Measurements from ENCODE around the gene BCR.

Gene BCR

DNA sequence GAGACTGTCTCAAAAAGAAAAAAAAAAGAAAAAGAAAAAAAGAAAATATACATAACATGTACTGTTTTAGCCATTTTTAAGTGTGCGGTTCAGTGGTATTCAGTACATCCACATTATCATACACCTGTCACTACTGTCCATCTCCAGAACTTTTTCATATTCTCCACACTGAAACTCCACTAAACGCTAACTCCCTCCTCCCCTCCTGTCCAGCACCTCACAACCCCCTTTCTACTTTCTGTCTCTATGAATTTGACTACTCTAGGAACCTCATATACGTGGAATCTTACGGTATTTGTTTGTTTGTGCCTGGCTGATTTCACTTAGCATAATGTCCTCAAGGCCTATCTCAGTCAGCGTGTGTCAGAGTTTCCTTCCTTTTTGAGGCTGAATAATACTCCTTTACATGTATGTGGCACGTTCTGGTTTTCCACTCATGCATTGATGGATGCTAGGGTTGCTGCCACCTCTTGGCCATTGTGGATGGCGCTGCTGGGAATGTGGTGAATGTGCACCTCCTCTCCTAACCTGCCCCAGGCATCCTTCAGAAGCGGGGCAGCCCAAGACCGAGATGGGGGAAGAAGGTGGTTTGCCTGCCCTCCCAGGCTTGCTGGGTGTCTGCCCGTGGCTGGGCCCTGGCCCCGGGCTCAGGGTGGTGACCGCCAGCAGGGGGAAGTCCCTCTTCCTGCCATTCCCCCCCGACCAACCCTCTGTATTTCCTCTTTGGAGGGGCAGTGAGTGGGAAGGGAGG lies 60.5 kb downstream of the BCR start:
- H3K4me3 ChIP-seq (ENCODE audit: low read depth, low read length): no peak overlapping the region
- H3K4me1 ChIP-seq (ENCODE audit: control insufficient read depth, insufficient read depth, low read length): peaks cover 48% of the 10 kb centered on the region
- H3K9me3 ChIP-seq (ENCODE audit: control insufficient read depth, insufficient read depth, low read length): no peaks in the 10 kb centered on the region
- no peaks in the 10 kb centered on the region for H3K27me3 ChIP-seq (ENCODE audit: control insufficient read depth, insufficient read depth, low read length)
- peaks cover 7% of the 10 kb centered on the region for H3K36me3 ChIP-seq (ENCODE audit: control insufficient read depth, insufficient read depth, low read length)
- H3K9ac ChIP-seq (ENCODE audit: low read depth, low read length): no peak overlapping the region

DNA sequence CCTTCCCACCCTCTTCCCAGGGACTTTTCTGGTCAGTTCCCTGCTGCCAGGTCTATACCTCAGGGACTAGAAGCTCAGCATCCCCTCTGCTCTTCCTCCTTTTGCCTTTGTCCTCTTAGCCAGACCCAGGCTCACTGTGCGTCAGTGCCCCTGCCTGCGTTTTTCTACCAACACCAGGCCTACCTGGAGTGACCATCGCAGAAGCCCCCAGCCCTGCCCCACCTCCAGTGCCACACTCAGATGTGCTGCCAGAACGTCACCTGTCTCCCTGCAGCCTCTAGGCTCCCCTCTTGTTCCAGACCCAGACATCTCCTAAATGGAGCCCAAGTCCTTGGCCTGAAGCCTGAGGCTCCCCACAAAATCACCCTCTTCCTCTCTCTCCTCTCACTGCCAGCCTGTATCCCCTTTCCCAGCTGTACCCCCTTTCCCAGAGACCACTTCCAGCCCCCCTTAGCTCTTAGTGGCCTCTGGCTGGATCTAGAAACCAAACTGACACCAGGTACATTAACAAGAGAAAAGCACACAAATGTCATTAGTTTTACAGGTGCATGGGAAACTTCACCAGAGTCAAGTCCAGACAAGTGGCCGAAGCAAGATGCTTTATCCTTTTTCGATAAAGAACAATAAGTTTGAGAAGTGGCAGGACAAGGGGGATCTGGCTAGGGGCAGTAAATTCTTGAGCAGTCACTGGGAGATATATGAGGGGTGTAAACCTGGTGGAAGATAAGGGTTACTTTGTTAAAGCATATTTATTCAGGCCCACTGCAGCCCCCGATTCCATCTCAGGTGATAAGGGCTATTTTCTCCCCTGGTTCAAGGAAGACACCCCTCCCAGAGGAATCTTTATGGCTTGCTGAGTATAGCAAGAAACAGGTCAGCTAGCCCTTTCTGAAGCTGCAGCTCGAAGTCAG lies 61.5 kb downstream of the BCR start:
- Histone ChIP-seq H3K9me3 (ENCODE audit: control insufficient read depth, insufficient read depth, low read length) (no peaks in the 10 kb centered on the region), H3K9ac (ENCODE audit: low read depth, low read length) (peak overlapping the region; percentile 62), H3K27me3 (ENCODE audit: control insufficient read depth, insufficient read depth, low read length) (no peaks in the 10 kb centered on the region), H3K4me1 (ENCODE audit: control insufficient read depth, insufficient read depth, low read length) (peaks cover 42% of the 10 kb centered on the region), H3K4me3 (ENCODE audit: low read depth, low read length) (peak overlapping the region; percentile 12), H3K36me3 (ENCODE audit: control insufficient read depth, insufficient read depth, low read length) (peaks cover 7% of the 10 kb centered on the region)

- peaks cover 7% of the 10 kb centered on the region for H3K36me3 ChIP-seq (ENCODE audit: control insufficient read depth, insufficient read depth, low read length)
- no peaks in the 10 kb centered on the region for H3K9me3 ChIP-seq (ENCODE audit: control insufficient read depth, insufficient read depth, low read length)
- peaks cover 39% of the 10 kb centered on the region for H3K4me1 ChIP-seq (ENCODE audit: control insufficient read depth, insufficient read depth, low read length)
- peak overlapping the region; percentile 46 for H3K4me3 ChIP-seq (ENCODE audit: low read depth, low read length)
- H3K9ac ChIP-seq (ENCODE audit: low read depth, low read length): peak overlapping the region; percentile 47
- H3K27me3 ChIP-seq (ENCODE audit: control insufficient read depth, insufficient read depth, low read length): no peaks in the 10 kb centered on the region
These were observed 62.2 kb downstream of the BCR start for GRCh38 chr22:23242473-23243001.

GRCh38 chr22:23243006-23243573 lies 62.8 kb downstream of the BCR start:
- H3K36me3 ChIP-seq (ENCODE audit: control insufficient read depth, insufficient read depth, low read length): peaks cover 11% of the 10 kb centered on the region
- H3K27me3 ChIP-seq (ENCODE audit: control insufficient read depth, insufficient read depth, low read length): no peaks in the 10 kb centered on the region
- peaks cover 37% of the 10 kb centered on the region for H3K4me1 ChIP-seq (ENCODE audit: control insufficient read depth, insufficient read depth, low read length)
- peak overlapping the region; percentile 47 for H3K9ac ChIP-seq (ENCODE audit: low read depth, low read length)
- peak overlapping the region; percentile 46 for H3K4me3 ChIP-seq (ENCODE audit: low read depth, low read length)
- H3K9me3 ChIP-seq (ENCODE audit: control insufficient read depth, insufficient read depth, low read length): no peaks in the 10 kb centered on the region

GRCh38 chr22:23243859-23244689 lies 63.8 kb downstream of the BCR start:
- H3K4me3 ChIP-seq (ENCODE audit: low read depth, low read length): no peak overlapping the region
- no peaks in the 10 kb centered on the region for H3K27me3 ChIP-seq (ENCODE audit: control insufficient read depth, insufficient read depth, low read length)
- H3K4me1 ChIP-seq (ENCODE audit: control insufficient read depth, insufficient read depth, low read length): peaks cover 40% of the 10 kb centered on the region
- H3K9me3 ChIP-seq (ENCODE audit: control insufficient read depth, insufficient read depth, low read length): no peaks in the 10 kb centered on the region
- no peak overlapping the region for H3K9ac ChIP-seq (ENCODE audit: low read depth, low read length)
- peaks cover 10% of the 10 kb centered on the region for H3K36me3 ChIP-seq (ENCODE audit: control insufficient read depth, insufficient read depth, low read length)

DNA sequence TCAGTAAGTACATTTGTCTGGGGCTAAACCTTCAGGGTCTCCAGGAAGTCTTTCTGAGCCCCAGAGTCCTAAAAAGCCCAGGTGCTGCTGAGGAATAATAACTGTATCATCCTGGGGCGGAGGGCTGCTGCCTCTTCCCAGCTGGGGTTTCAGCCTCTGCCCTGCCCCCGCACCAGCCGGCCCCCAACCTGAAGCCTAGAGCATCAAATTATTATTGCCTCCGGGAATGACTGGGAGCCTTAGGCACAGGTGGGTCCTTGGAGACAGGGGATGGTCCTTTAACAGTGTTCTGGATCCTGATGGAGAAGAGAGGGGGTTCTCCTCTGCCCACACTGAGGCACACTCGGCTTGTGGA lies 64.4 kb downstream of the BCR start:
- Histone ChIP-seq H3K4me3 (ENCODE audit: low read depth, low read length) (no peak overlapping the region), H3K27me3 (ENCODE audit: control insufficient read depth, insufficient read depth, low read length) (no peaks in the 10 kb centered on the region), H3K9ac (ENCODE audit: low read depth, low read length) (peak overlapping the region; percentile 71), H3K9me3 (ENCODE audit: control insufficient read depth, insufficient read depth, low read length) (no peaks in the 10 kb centered on the region), H3K36me3 (ENCODE audit: control insufficient read depth, insufficient read depth, low read length) (peaks cover 6% of the 10 kb centered on the region), H3K4me1 (ENCODE audit: control insufficient read depth, insufficient read depth, low read length) (peaks cover 43% of the 10 kb centered on the region)

DNA sequence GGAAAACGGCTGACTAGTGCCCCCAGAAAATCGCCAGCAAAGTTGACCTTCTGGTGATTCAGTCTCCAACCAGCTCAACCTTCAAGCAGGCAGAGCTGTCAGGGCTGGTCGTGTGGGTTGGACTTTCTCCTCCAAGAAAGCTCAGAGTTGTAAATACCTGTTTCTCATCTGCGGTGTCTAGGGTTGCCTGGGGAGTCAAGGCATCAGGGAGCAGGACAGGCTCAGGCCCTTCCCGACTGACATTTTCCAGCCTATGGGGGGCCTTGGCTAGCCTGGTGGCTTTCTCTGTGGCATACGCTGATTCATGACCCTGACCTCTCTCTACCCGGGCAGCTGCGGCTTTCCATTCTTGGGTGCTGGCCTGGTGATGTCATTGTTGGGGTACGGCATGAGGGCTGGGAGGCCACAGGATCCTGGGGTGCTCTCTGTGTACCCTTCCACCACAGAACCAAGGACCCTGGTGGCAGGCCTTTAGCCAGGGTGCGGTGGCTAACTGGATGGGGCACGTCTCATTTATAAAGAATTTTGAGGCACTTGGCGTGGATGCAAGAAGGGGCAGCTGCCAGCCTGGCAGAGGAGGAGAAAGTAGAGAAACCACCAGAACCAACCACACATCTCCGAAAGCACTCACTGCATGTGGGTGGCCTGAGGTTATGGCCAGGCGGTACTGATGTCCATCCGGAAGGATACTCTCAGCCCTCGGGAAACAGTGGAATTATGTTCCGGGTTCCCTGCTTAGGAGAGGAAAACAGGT lies 64.9 kb downstream of the BCR start:
- Histone ChIP-seq H3K9me3 (ENCODE audit: control insufficient read depth, insufficient read depth, low read length) (no peaks in the 10 kb centered on the region), H3K4me3 (ENCODE audit: low read depth, low read length) (no peak overlapping the region), H3K36me3 (ENCODE audit: control insufficient read depth, insufficient read depth, low read length) (peaks cover 6% of the 10 kb centered on the region), H3K9ac (ENCODE audit: low read depth, low read length) (peak overlapping the region; percentile 71), H3K4me1 (ENCODE audit: control insufficient read depth, insufficient read depth, low read length) (peaks cover 44% of the 10 kb centered on the region), H3K27me3 (ENCODE audit: control insufficient read depth, insufficient read depth, low read length) (no peaks in the 10 kb centered on the region)

GRCh38 chr22:23245799-23246136 lies 65.5 kb downstream of the BCR start:
- Histone ChIP-seq H3K9ac (ENCODE audit: low read depth, low read length) (no peak overlapping the region), H3K4me1 (ENCODE audit: control insufficient read depth, insufficient read depth, low read length) (peaks cover 41% of the 10 kb centered on the region), H3K9me3 (ENCODE audit: control insufficient read depth, insufficient read depth, low read length) (no peaks in the 10 kb centered on the region), H3K27me3 (ENCODE audit: control insufficient read depth, insufficient read depth, low read length) (no peaks in the 10 kb centered on the region), H3K36me3 (ENCODE audit: control insufficient read depth, insufficient read depth, low read length) (peaks cover 6% of the 10 kb centered on the region), H3K4me3 (ENCODE audit: low read depth, low read length) (no peak overlapping the region)

GRCh38 chr22:23246982-23247766 lies 66.9 kb downstream of the BCR start:
- peaks cover 6% of the 10 kb centered on the region for H3K36me3 ChIP-seq (ENCODE audit: control insufficient read depth, insufficient read depth, low read length)
- peaks cover 28% of the 10 kb centered on the region for H3K4me1 ChIP-seq (ENCODE audit: control insufficient read depth, insufficient read depth, low read length)
- no peak overlapping the region for H3K4me3 ChIP-seq (ENCODE audit: low read depth, low read length)
- H3K9ac ChIP-seq (ENCODE audit: low read depth, low read length): no peak overlapping the region
- H3K9me3 ChIP-seq (ENCODE audit: control insufficient read depth, insufficient read depth, low read length): no peaks in the 10 kb centered on the region
- no peaks in the 10 kb centered on the region for H3K27me3 ChIP-seq (ENCODE audit: control insufficient read depth, insufficient read depth, low read length)

GRCh38 chr22:23248583-23248982 lies 68.3 kb downstream of the BCR start:
- peaks cover 20% of the 10 kb centered on the region for H3K4me1 ChIP-seq (ENCODE audit: control insufficient read depth, insufficient read depth, low read length)

More at GRCh38 chr22:23248583-23248982, 68.3 kb downstream of the BCR start:
- H3K9me3 ChIP-seq (ENCODE audit: control insufficient read depth, insufficient read depth, low read length): no peaks in the 10 kb centered on the region
- no peaks in the 10 kb centered on the region for H3K27me3 ChIP-seq (ENCODE audit: control insufficient read depth, insufficient read depth, low read length)
- H3K9ac ChIP-seq (ENCODE audit: low read depth, low read length): no peak overlapping the region
- H3K4me3 ChIP-seq (ENCODE audit: low read depth, low read length): no peak overlapping the region
- H3K36me3 ChIP-seq (ENCODE audit: control insufficient read depth, insufficient read depth, low read length): peaks cover 6% of the 10 kb centered on the region
